ENCODE results near the gene RAVER2. TPM values are rescaled to one million over a fixed set of nuclear protein-coding genes. Genes with fewer than 3 reads are reported as not detected.

The RAVER2 gene
- polyA plus RNA-seq, 1 donor from 2014 or later: 1.2 TPM

GRCh38 chr1:64842224-64842623, 97.3 kb downstream of the RAVER2 start:
- peak overlapping the region in 1 of 4 donors; percentile 23 for H3K4me3 Mint-ChIP-seq
- peak overlapping the region in 2 of 3 donors; percentile 13 to 47 for H3K27ac Mint-ChIP-seq
- H3K36me3 Mint-ChIP-seq: peaks cover 2% of the 10 kb centered on the region
- H3K9me3 Mint-ChIP-seq: no peaks in the 10 kb centered on the region
- H3K4me1 Mint-ChIP-seq: peaks cover 4 to 14% (median 12%) of the 10 kb centered on the region in 3 donors
- H3K27me3 Mint-ChIP-seq: peaks cover 2% of the 10 kb centered on the region

- Mint-ChIP-seq H3K36me3 (peaks cover 2% of the 10 kb centered on the region), H3K27me3 (peaks cover 2% of the 10 kb centered on the region), H3K4me3 (peak overlapping the region in 1 of 4 donors; percentile 10), H3K4me1 (peaks cover 4 to 14% (median 12%) of the 10 kb centered on the region in 3 donors), H3K9me3 (no peaks in the 10 kb centered on the region), H3K27ac (peak overlapping the region; percentile 13 to 86 (median 70))
Measured at GRCh38 chr1:64843675-64844074, 98.8 kb downstream of the RAVER2 start.

GRCh38 chr1:64844175-64844574, 99.3 kb downstream of the RAVER2 start:
- peaks cover 2% of the 10 kb centered on the region for H3K27me3 Mint-ChIP-seq
- H3K27ac Mint-ChIP-seq: peak overlapping the region in 2 of 3 donors; percentile 70 to 86
- no peak overlapping the region for H3K4me3 Mint-ChIP-seq
- no peaks in the 10 kb centered on the region for H3K9me3 Mint-ChIP-seq
- peaks cover 2% of the 10 kb centered on the region for H3K36me3 Mint-ChIP-seq
- H3K4me1 Mint-ChIP-seq: peaks cover 4 to 14% (median 12%) of the 10 kb centered on the region in 3 donors

GRCh38 chr1:64844609-64845008, 99.7 kb downstream of the RAVER2 start:
- Mint-ChIP-seq H3K36me3 (peaks cover 2% of the 10 kb centered on the region), H3K9me3 (no peaks in the 10 kb centered on the region), H3K27ac (peak overlapping the region; percentile 18 to 87 (median 70)), H3K4me3 (no peak overlapping the region), H3K4me1 (peaks cover 4 to 14% (median 12%) of the 10 kb centered on the region in 3 donors), H3K27me3 (peaks cover 2% of the 10 kb centered on the region)

- peaks cover 2% of the 10 kb centered on the region for H3K36me3 Mint-ChIP-seq
- no peaks in the 10 kb centered on the region for H3K9me3 Mint-ChIP-seq
- H3K4me1 Mint-ChIP-seq: peaks cover 4 to 14% (median 12%) of the 10 kb centered on the region in 3 donors
- H3K4me3 Mint-ChIP-seq: peak overlapping the region in 1 of 4 donors; percentile 32
- H3K27ac Mint-ChIP-seq: peak overlapping the region in 2 of 3 donors; percentile 9 to 39
- peaks cover 2% of the 10 kb centered on the region for H3K27me3 Mint-ChIP-seq
Measured at GRCh38 chr1:64845831-64846425, 101.1 kb downstream of the RAVER2 start.

GRCh38 chr1:64846573-64847430, 101.9 kb downstream of the RAVER2 start:
- H3K27ac Mint-ChIP-seq: peak overlapping the region in 2 of 3 donors; percentile 9 to 35
- H3K27me3 Mint-ChIP-seq: peaks cover 2% of the 10 kb centered on the region
- H3K4me1 Mint-ChIP-seq: peaks cover 10 to 14% (median 12%) of the 10 kb centered on the region in 3 donors
- H3K9me3 Mint-ChIP-seq: no peaks in the 10 kb centered on the region
- H3K36me3 Mint-ChIP-seq: peaks cover 2% of the 10 kb centered on the region
- H3K4me3 Mint-ChIP-seq: no peak overlapping the region

GRCh38 chr1:64847666-64848065, 102.8 kb downstream of the RAVER2 start:
- Mint-ChIP-seq H3K4me1 (peaks cover 7 to 13% (median 11%) of the 10 kb centered on the region in 3 donors), H3K27ac (no peak overlapping the region), H3K4me3 (no peak overlapping the region), H3K36me3 (peaks cover 2% of the 10 kb centered on the region), H3K27me3 (peaks cover 2% of the 10 kb centered on the region), H3K9me3 (no peaks in the 10 kb centered on the region)

GRCh38 chr1:64848136-64848535, 103.3 kb downstream of the RAVER2 start:
- no peak overlapping the region for H3K27ac Mint-ChIP-seq
- no peaks in the 10 kb centered on the region for H3K9me3 Mint-ChIP-seq
- no peak overlapping the region for H3K4me3 Mint-ChIP-seq
- H3K4me1 Mint-ChIP-seq: peaks cover 2 to 9% (median 6%) of the 10 kb centered on the region in 3 donors
- H3K36me3 Mint-ChIP-seq: peaks cover 2% of the 10 kb centered on the region
- no peaks in the 10 kb centered on the region for H3K27me3 Mint-ChIP-seq

- Mint-ChIP-seq H3K9me3 (no peaks in the 10 kb centered on the region), H3K4me3 (peak overlapping the region in 1 of 4 donors; percentile 35), H3K4me1 (peaks cover 0 to 9% (median 5%) of the 10 kb centered on the region in 3 donors), H3K27me3 (no peaks in the 10 kb centered on the region), H3K27ac (peak overlapping the region in 2 of 3 donors; percentile 21 to 68), H3K36me3 (peaks cover 2% of the 10 kb centered on the region)
Measured at GRCh38 chr1:64848803-64849202, 103.9 kb downstream of the RAVER2 start.

GRCh38 chr1:64849942-64850341, 105.1 kb downstream of the RAVER2 start:
- Mint-ChIP-seq H3K27ac (no peak overlapping the region), H3K4me1 (peaks cover 0 to 9% (median 3%) of the 10 kb centered on the region in 3 donors), H3K9me3 (no peaks in the 10 kb centered on the region), H3K36me3 (no peaks in the 10 kb centered on the region), H3K27me3 (no peaks in the 10 kb centered on the region), H3K4me3 (no peak overlapping the region)

- no peak overlapping the region for H3K4me3 Mint-ChIP-seq
- H3K9me3 Mint-ChIP-seq: no peaks in the 10 kb centered on the region
- H3K4me1 Mint-ChIP-seq: peaks cover 0 to 9% (median 3%) of the 10 kb centered on the region in 3 donors
- no peaks in the 10 kb centered on the region for H3K36me3 Mint-ChIP-seq
- peak overlapping the region in 2 of 3 donors; percentile 21 to 59 for H3K27ac Mint-ChIP-seq
- no peaks in the 10 kb centered on the region for H3K27me3 Mint-ChIP-seq
Measured at GRCh38 chr1:64850846-64851245, 106.0 kb downstream of the RAVER2 start.

GRCh38 chr1:64851664-64852063, 106.8 kb downstream of the RAVER2 start:
- Mint-ChIP-seq H3K27ac (peak overlapping the region in 2 of 3 donors; percentile 32 to 80), H3K36me3 (no peaks in the 10 kb centered on the region)

GRCh38 chr1:64854674-64855073, 109.8 kb downstream of the RAVER2 start:
- no peak overlapping the region for H3K4me3 Mint-ChIP-seq
- no peaks in the 10 kb centered on the region for H3K36me3 Mint-ChIP-seq
- H3K9me3 Mint-ChIP-seq: no peaks in the 10 kb centered on the region
- no peaks in the 10 kb centered on the region for H3K27me3 Mint-ChIP-seq
- peak overlapping the region in 1 of 3 donors; percentile 85 for H3K27ac Mint-ChIP-seq
- H3K4me1 Mint-ChIP-seq: peaks cover 2 to 9% (median 4%) of the 10 kb centered on the region in 3 donors

More at GRCh38 chr1:64851664-64852063, 106.8 kb downstream of the RAVER2 start:
- Mint-ChIP-seq H3K27me3 (no peaks in the 10 kb centered on the region), H3K4me1 (peaks cover 0 to 9% (median 3%) of the 10 kb centered on the region in 3 donors), H3K4me3 (peak overlapping the region in 1 of 4 donors; percentile 62), H3K9me3 (no peaks in the 10 kb centered on the region)

- Mint-ChIP-seq H3K4me3 (no peak overlapping the region), H3K27ac (peak overlapping the region in 1 of 3 donors; percentile 59), H3K4me1 (peaks cover 4 to 9% (median 4%) of the 10 kb centered on the region in 3 donors), H3K9me3 (no peaks in the 10 kb centered on the region), H3K27me3 (no peaks in the 10 kb centered on the region), H3K36me3 (no peaks in the 10 kb centered on the region)
Measured at GRCh38 chr1:64855557-64855956, 110.7 kb downstream of the RAVER2 start.

- Mint-ChIP-seq H3K27me3 (peaks cover 2% of the 10 kb centered on the region), H3K36me3 (no peaks in the 10 kb centered on the region), H3K4me1 (peaks cover 12 to 15% (median 13%) of the 10 kb centered on the region in 3 donors), H3K9me3 (no peaks in the 10 kb centered on the region), H3K4me3 (peak overlapping the region in 2 of 4 donors; percentile 34 to 74), H3K27ac (peak overlapping the region in 1 of 3 donors; percentile 78)
Measured at GRCh38 chr1:64856553-64856952, 111.7 kb downstream of the RAVER2 start.
